H1 (cell line): ENCODE measurements around the gene TMIGD3. TPM values are rescaled to one million over a fixed set of nuclear protein-coding genes. Genes with fewer than 3 reads are reported as not detected.

ENCODE experiments used
- JUN ChIP-seq: IDR thresholded peaks from 2 replicates; pipeline ENCODE4 v1.6.1; 2011; ENCODE audit warnings: low read depth, mild to moderate bottlenecking, improper control_type of control experiment, low read length
- NRF1 ChIP-seq: IDR thresholded peaks from 2 replicates; pipeline ENCODE4 v1.6.1; 2011; ENCODE audit warnings: mild to moderate bottlenecking, low read depth, low read length, improper control_type of control experiment
- POLR2AphosphoS5 ChIP-seq: IDR thresholded peaks from 2 replicates; pipeline ENCODE4 v1.6.1; 2011; ENCODE audit warnings: low read depth, low read length
- SAP30 ChIP-seq: fragments of 300-600 bp; sonication (generic); IDR thresholded peaks from 2 replicates; pipeline ENCODE4 v1.7.1; 2012; ENCODE audit warnings: low read length, moderate library complexity, mild to moderate bottlenecking, inconsistent platforms; ENCODE audit not compliant: insufficient read depth, insufficient replicate concordance
- TEAD4 ChIP-seq: IDR thresholded peaks from 2 replicates; pipeline ENCODE4 v1.6.1; 2012; ENCODE audit warnings: low read depth, low read length, inconsistent platforms, mixed read lengths
- ZNF274 ChIP-seq: IDR thresholded peaks from 2 replicates; pipeline ENCODE4 v1.7.0; 2012; ENCODE audit warnings: low read length, borderline replicate concordance; ENCODE audit errors: extremely low read depth
- polyA plus RNA-seq, 7 experiments: library from polyadenylated mRNA; depleted of rRNA in 3 of 7; stranded (reverse) in 5 of 7; unstranded in 2 of 7; fragments of >200 nt in 5 of 7; fragments of 200-250 nt in 2 of 7; gene quantifications; 1 replicate in 5 of 7; 2 replicates in 1 of 7; 4 replicates in 1 of 7; pipeline versions ENCODE4 v1.2.1 to v1.2.3, GENCODE V29; 2011 to 2013; ENCODE audit warnings: missing spikeins in 2 of 7, mixed read lengths in 2 of 7
- total RNA-seq: library from RNA; stranded (reverse); fragmentation: NEBNext Ultra II Directional; extraction: Animal tissue kit (Norgen Biotek cat#: 25700); gene quantifications from 2 replicates; pipeline ENCODE4 v1.2.1, GENCODE V29; 2021
- TF ChIP-seq, protein P1 (sequence below): IDR thresholded peaks from 2 replicates; pipeline ENCODE4 v1.6.1; 2012; ENCODE audit warnings: low read length, inconsistent platforms

Gene TMIGD3
- total and polyA plus RNA-seq, 2 of the 8 experiments (the other 6 are each of a cell fraction or from before 2014, with no cell fraction given) = not detected

- TF ChIP-seq, protein P1, sequence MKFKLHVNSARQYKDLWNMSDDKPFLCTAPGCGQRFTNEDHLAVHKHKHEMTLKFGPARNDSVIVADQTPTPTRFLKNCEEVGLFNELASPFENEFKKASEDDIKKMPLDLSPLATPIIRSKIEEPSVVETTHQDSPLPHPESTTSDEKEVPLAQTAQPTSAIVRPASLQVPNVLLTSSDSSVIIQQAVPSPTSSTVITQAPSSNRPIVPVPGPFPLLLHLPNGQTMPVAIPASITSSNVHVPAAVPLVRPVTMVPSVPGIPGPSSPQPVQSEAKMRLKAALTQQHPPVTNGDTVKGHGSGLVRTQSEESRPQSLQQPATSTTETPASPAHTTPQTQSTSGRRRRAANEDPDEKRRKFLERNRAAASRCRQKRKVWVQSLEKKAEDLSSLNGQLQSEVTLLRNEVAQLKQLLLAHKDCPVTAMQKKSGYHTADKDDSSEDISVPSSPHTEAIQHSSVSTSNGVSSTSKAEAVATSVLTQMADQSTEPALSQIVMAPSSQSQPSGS = no peak
- no peak for TF ChIP-seq TEAD4
- TF ChIP-seq ZNF274 = no peak
- no peak for TF ChIP-seq POLR2AphosphoS5
- TF ChIP-seq NRF1 = no peak
- no peak for TF ChIP-seq SAP30
- no peak for TF ChIP-seq JUN
Observed at GRCh38 chr1:111538343-111539025, 35.1 kb upstream of the TMIGD3 start (continued).
